ENCODE data around the gene ACTL8.

DNA sequence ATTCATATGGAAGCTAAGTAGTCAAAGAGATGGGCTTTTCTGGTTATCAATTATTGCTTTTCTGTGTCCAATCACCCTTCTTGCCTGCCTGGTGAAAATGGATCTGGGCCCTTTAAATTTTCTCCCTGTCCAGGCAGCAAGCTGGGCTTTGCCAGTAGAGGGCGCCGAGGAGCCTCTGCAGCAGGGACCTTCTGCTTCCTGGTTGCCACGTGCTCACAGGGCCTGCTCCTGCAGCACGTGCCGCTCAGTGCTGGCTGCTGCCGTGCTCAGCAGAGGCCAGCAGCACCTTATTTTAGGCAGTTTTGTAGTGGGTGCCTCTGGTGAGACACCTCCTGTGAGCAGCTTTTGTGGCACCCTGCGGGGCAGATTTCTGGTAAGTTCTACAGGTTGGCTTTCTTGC lies 4.0 kb downstream of the ACTL8 start:
- TF ChIP-seq EZH2 (IDR thresholded peaks at IDR 0.05; ENCODE audit: low read depth, unreplicated experiment) (no peak), ZNF114 (CRISPR knock-in tag; IDR thresholded peaks at IDR 0.05) (no peak), JUNB (IDR thresholded peaks at IDR 0.05; ENCODE audit: unreplicated experiment) (no peak), POLR2AphosphoS5 (IDR thresholded peaks at IDR 0.05; ENCODE audit: low read depth) (no peak), EZH2phosphoT487 (IDR thresholded peaks at IDR 0.05; ENCODE audit: unreplicated experiment) (no peak), CREB1 (CRISPR knock-in tag; IDR thresholded peaks at IDR 0.05; ENCODE audit: low read depth) (no peak), ZNF331 (CRISPR knock-in tag; IDR thresholded peaks at IDR 0.05; ENCODE audit: low read depth) (no peak), NANOG (IDR thresholded peaks at IDR 0.05; ENCODE audit: borderline replicate concordance) (no peak), STAT1 (IDR thresholded peaks at IDR 0.05; ENCODE audit: unreplicated experiment) (no peak)
- TF ChIP-seq, protein P1, sequence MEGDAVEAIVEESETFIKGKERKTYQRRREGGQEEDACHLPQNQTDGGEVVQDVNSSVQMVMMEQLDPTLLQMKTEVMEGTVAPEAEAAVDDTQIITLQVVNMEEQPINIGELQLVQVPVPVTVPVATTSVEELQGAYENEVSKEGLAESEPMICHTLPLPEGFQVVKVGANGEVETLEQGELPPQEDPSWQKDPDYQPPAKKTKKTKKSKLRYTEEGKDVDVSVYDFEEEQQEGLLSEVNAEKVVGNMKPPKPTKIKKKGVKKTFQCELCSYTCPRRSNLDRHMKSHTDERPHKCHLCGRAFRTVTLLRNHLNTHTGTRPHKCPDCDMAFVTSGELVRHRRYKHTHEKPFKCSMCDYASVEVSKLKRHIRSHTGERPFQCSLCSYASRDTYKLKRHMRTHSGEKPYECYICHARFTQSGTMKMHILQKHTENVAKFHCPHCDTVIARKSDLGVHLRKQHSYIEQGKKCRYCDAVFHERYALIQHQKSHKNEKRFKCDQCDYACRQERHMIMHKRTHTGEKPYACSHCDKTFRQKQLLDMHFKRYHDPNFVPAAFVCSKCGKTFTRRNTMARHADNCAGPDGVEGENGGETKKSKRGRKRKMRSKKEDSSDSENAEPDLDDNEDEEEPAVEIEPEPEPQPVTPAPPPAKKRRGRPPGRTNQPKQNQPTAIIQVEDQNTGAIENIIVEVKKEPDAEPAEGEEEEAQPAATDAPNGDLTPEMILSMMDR (conservative IDR thresholded peaks at IDR 0.05; ENCODE audit: low read depth in 2 of 2): peak; percentile 50 to 61
- TF ChIP-seq, protein P2, sequence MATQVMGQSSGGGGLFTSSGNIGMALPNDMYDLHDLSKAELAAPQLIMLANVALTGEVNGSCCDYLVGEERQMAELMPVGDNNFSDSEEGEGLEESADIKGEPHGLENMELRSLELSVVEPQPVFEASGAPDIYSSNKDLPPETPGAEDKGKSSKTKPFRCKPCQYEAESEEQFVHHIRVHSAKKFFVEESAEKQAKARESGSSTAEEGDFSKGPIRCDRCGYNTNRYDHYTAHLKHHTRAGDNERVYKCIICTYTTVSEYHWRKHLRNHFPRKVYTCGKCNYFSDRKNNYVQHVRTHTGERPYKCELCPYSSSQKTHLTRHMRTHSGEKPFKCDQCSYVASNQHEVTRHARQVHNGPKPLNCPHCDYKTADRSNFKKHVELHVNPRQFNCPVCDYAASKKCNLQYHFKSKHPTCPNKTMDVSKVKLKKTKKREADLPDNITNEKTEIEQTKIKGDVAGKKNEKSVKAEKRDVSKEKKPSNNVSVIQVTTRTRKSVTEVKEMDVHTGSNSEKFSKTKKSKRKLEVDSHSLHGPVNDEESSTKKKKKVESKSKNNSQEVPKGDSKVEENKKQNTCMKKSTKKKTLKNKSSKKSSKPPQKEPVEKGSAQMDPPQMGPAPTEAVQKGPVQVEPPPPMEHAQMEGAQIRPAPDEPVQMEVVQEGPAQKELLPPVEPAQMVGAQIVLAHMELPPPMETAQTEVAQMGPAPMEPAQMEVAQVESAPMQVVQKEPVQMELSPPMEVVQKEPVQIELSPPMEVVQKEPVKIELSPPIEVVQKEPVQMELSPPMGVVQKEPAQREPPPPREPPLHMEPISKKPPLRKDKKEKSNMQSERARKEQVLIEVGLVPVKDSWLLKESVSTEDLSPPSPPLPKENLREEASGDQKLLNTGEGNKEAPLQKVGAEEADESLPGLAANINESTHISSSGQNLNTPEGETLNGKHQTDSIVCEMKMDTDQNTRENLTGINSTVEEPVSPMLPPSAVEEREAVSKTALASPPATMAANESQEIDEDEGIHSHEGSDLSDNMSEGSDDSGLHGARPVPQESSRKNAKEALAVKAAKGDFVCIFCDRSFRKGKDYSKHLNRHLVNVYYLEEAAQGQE (IDR thresholded peaks at IDR 0.05; ENCODE audit: unreplicated experiment): no peak
- TF ChIP-seq, protein P3, sequence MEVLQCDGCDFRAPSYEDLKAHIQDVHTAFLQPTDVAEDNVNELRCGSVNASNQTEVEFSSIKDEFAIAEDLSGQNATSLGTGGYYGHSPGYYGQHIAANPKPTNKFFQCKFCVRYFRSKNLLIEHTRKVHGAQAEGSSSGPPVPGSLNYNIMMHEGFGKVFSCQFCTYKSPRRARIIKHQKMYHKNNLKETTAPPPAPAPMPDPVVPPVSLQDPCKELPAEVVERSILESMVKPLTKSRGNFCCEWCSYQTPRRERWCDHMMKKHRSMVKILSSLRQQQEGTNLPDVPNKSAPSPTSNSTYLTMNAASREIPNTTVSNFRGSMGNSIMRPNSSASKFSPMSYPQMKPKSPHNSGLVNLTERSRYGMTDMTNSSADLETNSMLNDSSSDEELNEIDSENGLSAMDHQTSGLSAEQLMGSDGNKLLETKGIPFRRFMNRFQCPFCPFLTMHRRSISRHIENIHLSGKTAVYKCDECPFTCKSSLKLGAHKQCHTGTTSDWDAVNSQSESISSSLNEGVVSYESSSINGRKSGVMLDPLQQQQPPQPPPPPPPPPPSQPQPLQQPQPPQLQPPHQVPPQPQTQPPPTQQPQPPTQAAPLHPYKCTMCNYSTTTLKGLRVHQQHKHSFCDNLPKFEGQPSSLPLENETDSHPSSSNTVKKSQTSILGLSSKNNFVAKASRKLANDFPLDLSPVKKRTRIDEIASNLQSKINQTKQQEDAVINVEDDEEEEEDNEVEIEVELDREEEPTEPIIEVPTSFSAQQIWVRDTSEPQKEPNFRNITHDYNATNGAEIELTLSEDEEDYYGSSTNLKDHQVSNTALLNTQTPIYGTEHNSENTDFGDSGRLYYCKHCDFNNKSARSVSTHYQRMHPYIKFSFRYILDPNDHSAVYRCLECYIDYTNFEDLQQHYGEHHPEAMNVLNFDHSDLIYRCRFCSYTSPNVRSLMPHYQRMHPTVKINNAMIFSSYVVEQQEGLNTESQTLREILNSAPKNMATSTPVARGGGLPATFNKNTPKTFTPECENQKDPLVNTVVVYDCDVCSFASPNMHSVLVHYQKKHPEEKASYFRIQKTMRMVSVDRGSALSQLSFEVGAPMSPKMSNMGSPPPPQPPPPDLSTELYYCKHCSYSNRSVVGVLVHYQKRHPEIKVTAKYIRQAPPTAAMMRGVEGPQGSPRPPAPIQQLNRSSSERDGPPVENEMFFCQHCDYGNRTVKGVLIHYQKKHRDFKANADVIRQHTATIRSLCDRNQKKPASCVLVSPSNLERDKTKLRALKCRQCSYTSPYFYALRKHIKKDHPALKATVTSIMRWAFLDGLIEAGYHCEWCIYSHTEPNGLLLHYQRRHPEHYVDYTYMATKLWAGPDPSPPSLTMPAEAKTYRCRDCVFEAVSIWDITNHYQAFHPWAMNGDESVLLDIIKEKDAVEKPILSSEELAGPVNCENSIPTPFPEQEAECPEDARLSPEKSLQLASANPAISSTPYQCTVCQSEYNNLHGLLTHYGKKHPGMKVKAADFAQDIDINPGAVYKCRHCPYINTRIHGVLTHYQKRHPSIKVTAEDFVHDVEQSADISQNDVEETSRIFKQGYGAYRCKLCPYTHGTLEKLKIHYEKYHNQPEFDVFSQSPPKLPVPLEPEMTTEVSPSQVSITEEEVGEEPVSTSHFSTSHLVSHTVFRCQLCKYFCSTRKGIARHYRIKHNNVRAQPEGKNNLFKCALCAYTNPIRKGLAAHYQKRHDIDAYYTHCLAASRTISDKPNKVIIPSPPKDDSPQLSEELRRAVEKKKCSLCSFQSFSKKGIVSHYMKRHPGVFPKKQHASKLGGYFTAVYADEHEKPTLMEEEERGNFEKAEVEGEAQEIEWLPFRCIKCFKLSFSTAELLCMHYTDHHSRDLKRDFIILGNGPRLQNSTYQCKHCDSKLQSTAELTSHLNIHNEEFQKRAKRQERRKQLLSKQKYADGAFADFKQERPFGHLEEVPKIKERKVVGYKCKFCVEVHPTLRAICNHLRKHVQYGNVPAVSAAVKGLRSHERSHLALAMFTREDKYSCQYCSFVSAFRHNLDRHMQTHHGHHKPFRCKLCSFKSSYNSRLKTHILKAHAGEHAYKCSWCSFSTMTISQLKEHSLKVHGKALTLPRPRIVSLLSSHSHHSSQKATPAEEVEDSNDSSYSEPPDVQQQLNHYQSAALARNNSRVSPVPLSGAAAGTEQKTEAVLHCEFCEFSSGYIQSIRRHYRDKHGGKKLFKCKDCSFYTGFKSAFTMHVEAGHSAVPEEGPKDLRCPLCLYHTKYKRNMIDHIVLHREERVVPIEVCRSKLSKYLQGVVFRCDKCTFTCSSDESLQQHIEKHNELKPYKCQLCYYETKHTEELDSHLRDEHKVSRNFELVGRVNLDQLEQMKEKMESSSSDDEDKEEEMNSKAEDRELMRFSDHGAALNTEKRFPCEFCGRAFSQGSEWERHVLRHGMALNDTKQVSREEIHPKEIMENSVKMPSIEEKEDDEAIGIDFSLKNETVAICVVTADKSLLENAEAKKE (CRISPR knock-in tag; IDR thresholded peaks at IDR 0.05): no peak
- TF ChIP-seq, protein P4, sequence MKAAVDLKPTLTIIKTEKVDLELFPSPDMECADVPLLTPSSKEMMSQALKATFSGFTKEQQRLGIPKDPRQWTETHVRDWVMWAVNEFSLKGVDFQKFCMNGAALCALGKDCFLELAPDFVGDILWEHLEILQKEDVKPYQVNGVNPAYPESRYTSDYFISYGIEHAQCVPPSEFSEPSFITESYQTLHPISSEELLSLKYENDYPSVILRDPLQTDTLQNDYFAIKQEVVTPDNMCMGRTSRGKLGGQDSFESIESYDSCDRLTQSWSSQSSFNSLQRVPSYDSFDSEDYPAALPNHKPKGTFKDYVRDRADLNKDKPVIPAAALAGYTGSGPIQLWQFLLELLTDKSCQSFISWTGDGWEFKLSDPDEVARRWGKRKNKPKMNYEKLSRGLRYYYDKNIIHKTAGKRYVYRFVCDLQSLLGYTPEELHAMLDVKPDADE (IDR thresholded peaks at IDR 0.05): no peak
